ENCODE measurements around the gene HOXD11.

DNA sequence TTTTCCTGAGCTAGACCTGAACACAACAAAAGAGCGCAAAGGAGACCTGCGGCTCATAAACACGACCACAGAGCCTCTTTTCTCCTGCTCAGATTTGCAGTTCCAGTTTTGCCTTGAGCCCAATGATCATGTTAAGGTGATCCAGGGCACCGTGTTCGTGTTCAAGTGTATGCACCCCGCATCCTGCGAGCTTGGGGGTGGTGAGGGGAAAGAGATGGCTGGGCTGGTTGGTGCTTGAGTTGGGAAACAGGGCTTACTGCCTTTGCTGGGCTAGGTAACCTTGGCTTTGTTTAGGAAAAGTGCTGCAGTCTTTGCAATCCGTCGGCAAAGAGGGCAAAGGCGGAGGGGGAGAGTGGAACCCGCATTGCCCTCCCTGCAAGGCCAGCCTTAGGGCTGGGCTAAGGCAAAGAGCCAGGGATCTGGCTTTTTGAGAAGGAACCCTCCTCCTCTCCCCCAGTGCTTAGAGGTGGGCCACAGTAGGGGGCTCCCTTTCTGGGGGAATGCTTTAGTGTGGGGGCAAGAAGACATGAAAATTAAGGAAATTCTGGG, 10.8 kb downstream of the HOXD11 start:
- TF ChIP-seq, protein P1, sequence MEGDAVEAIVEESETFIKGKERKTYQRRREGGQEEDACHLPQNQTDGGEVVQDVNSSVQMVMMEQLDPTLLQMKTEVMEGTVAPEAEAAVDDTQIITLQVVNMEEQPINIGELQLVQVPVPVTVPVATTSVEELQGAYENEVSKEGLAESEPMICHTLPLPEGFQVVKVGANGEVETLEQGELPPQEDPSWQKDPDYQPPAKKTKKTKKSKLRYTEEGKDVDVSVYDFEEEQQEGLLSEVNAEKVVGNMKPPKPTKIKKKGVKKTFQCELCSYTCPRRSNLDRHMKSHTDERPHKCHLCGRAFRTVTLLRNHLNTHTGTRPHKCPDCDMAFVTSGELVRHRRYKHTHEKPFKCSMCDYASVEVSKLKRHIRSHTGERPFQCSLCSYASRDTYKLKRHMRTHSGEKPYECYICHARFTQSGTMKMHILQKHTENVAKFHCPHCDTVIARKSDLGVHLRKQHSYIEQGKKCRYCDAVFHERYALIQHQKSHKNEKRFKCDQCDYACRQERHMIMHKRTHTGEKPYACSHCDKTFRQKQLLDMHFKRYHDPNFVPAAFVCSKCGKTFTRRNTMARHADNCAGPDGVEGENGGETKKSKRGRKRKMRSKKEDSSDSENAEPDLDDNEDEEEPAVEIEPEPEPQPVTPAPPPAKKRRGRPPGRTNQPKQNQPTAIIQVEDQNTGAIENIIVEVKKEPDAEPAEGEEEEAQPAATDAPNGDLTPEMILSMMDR (IDR thresholded peaks at IDR 0.05; ENCODE audit: low read depth, low read length): no peak
- TF ChIP-seq EZH2phosphoT487 (IDR thresholded peaks at IDR 0.05; ENCODE audit: low read depth): no peak
